H1 (cell line): ENCODE measurements around the gene SLAMF1. TPM values are rescaled to one million over a fixed set of nuclear protein-coding genes. Genes with fewer than 3 reads are reported as not detected.

Experiments
- ATF3 ChIP-seq: IDR thresholded peaks from 2 replicates; pipeline ENCODE4 v1.6.1; 2011; ENCODE audit warnings: low read depth, mild to moderate bottlenecking, low read length; ENCODE audit not compliant: insufficient read depth
- BCL11A ChIP-seq, 2 experiments: IDR thresholded peaks; one replicate each; pipeline ENCODE4 v1.6.1; 2011; ENCODE audit warnings: low read depth in 2 of 2, low read length in 2 of 2, mild to moderate bottlenecking in 2 of 2
- CTCF ChIP-seq, 3 experiments: IDR thresholded peaks; 1 replicate in 2 of 3; 2 replicates in 1 of 3; pipeline versions ENCODE4 v1.5.1 to v1.6.1; 2011; ENCODE audit warnings: low read length in 3 of 3, mild to moderate bottlenecking in 3 of 3, inconsistent platforms in 2 of 3, low read depth in 1 of 3, moderate library complexity in 1 of 3; ENCODE audit not compliant: insufficient read depth in 1 of 3; ENCODE audit errors: control extremely low read depth in 1 of 3
- JUND ChIP-seq: IDR thresholded peaks from 2 replicates; pipeline ENCODE4 v1.6.1; 2011; ENCODE audit warnings: mild to moderate bottlenecking, improper control_type of control experiment, low read length
- SP4 ChIP-seq: IDR thresholded peaks from 2 replicates; pipeline ENCODE4 v1.6.1; 2012; ENCODE audit warnings: low read length, inconsistent platforms
- polyA plus RNA-seq, 7 experiments: library from polyadenylated mRNA; depleted of rRNA in 3 of 7; stranded (reverse) in 5 of 7; unstranded in 2 of 7; fragments of >200 nt in 5 of 7; fragments of 200-250 nt in 2 of 7; gene quantifications; 1 replicate in 5 of 7; 2 replicates in 1 of 7; 4 replicates in 1 of 7; pipeline versions ENCODE4 v1.2.1 to v1.2.3, GENCODE V29; 2011 to 2013; ENCODE audit warnings: missing spikeins in 2 of 7, mixed read lengths in 2 of 7
- total RNA-seq: library from RNA; stranded (reverse); fragmentation: NEBNext Ultra II Directional; extraction: Animal tissue kit (Norgen Biotek cat#: 25700); gene quantifications from 2 replicates; pipeline ENCODE4 v1.2.1, GENCODE V29; 2021

The SLAMF1 gene
- total and polyA plus RNA-seq, 2 of the 8 experiments (the other 6 are each of a cell fraction or from before 2014, with no cell fraction given): not detected

- no peak for TF ChIP-seq CTCF (IDR thresholded peaks at IDR 0.05; ENCODE audit: control extremely low read depth in 1 of 3, insufficient read depth in 1 of 3, low read depth in 1 of 3, low read length in 3 of 3)
- TF ChIP-seq JUND: no peak
- TF ChIP-seq ATF3: no peak
- TF ChIP-seq SP4: no peak
- TF ChIP-seq BCL11A (IDR thresholded peaks at IDR 0.05; ENCODE audit: low read depth in 2 of 2, low read length in 2 of 2): no peak
Observed at GRCh38 chr1:160657250-160657781, 10.5 kb upstream of the SLAMF1 start (continued).
